B cell (primary cell): ENCODE results near the gene ASCL1.

Experiments used
- EZH2 ChIP-seq: IDR thresholded peaks from 2 replicates; pipeline ENCODE4 v1.6.1; 2012; ENCODE audit warnings: borderline replicate concordance, low read depth, mild to moderate bottlenecking, moderate library complexity, low read length; ENCODE audit not compliant: insufficient read depth, poor library complexity, severe bottlenecking
- TF ChIP-seq, protein P1 (sequence below): fragments of 200-600 bp; IDR thresholded peaks from one replicate; pipeline ENCODE4 v1.8.0; 2022; ENCODE audit warnings: antibody characterized with exemption, mild to moderate bottlenecking

- no peak for TF ChIP-seq EZH2
- TF ChIP-seq, protein P1, sequence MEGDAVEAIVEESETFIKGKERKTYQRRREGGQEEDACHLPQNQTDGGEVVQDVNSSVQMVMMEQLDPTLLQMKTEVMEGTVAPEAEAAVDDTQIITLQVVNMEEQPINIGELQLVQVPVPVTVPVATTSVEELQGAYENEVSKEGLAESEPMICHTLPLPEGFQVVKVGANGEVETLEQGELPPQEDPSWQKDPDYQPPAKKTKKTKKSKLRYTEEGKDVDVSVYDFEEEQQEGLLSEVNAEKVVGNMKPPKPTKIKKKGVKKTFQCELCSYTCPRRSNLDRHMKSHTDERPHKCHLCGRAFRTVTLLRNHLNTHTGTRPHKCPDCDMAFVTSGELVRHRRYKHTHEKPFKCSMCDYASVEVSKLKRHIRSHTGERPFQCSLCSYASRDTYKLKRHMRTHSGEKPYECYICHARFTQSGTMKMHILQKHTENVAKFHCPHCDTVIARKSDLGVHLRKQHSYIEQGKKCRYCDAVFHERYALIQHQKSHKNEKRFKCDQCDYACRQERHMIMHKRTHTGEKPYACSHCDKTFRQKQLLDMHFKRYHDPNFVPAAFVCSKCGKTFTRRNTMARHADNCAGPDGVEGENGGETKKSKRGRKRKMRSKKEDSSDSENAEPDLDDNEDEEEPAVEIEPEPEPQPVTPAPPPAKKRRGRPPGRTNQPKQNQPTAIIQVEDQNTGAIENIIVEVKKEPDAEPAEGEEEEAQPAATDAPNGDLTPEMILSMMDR: no peak
These were observed 18.4 kb upstream of the ASCL1 start for GRCh38 chr12:102939059-102939458.
